Right cardiac atrium (tissue), 5 donors: ENCODE results near the gene TBKBP1. TPM values are rescaled to one million over a fixed set of nuclear protein-coding genes. Genes with fewer than 3 reads are reported as not detected.

Experiments used
- ATAC-seq, 2 donors: fragments of 200-7000 bp; cut with Tn5 transposase; one replicate each; pipeline versions ENCODE4 v1.8.0 to v1.9.1; 2020; ENCODE audit warnings: moderate library complexity in 2 of 2, mild to moderate bottlenecking in 1 of 2
- DNase-seq, 3 donors: peaks; one replicate each; pipeline ENCODE4 v3.0.0-alpha.2; 2020
- H3K27ac ChIP-seq: one replicate; pipeline ENCODE4 v1.5.1; 2013; ENCODE audit warnings: mild to moderate bottlenecking, low read length, control low read depth, moderate library complexity
- H3K27me3 ChIP-seq: one replicate; pipeline ENCODE4 v1.6.1; 2013; ENCODE audit not compliant: control insufficient read depth, insufficient read depth
- H3K4me1 ChIP-seq: one replicate; pipeline ENCODE4 v1.6.1; 2013; ENCODE audit warnings: low read length; ENCODE audit not compliant: control insufficient read depth, insufficient read depth
- H3K4me3 ChIP-seq: one replicate; pipeline ENCODE4 v1.5.1; 2013; ENCODE audit warnings: low read length, control low read depth
- H3K9me3 ChIP-seq: one replicate; pipeline ENCODE4 v1.6.1; 2013; ENCODE audit warnings: low read length; ENCODE audit not compliant: control insufficient read depth
- WGBS: extraction: QIAGEN DNeasy Blood & Tissue Kit; methylation state at CpG from one replicate; pipeline ENCODE4 v1.1.7; 2013; 5-methylcytosine and 5-hydroxymethylcytosine counted together
- intact Hi-C, 4 donors: fragments of 100-400 bp; cut with DNase I; formaldehyde crosslinking; loops; one replicate each; pipeline versions ENCODE4 v1.11.0 to v1.14.0; 2022 to 2023
- polyA plus RNA-seq: library from polyadenylated mRNA; stranded (reverse); fragments of 200-250 nt; gene quantifications from one replicate; pipeline ENCODE4 v1.2.3, GENCODE V29; 2013
- total RNA-seq, 4 donors: library from RNA; stranded (reverse); fragmentation: NEBNext Ultra II Directional; extraction: Animal tissue kit (Norgen Biotek cat#: 25700); gene quantifications; one replicate each; pipeline ENCODE4 v1.2.1, GENCODE V29; 2021
- donor health status: healthy with polysubstance abuse.
- donor health status: DM: no; HTN: yes; CAD: no.
- donor health status: DM: no; HTN: no; CAD: no.
- donor health status: DM: no; HTN: yes; CAD: no; lungs with severe emphysema.
- donor health status: DM: yes; HTN: yes; CAD: no.

TBKBP1 gene
- total and polyA plus RNA-seq, 5 donors = 17.5 to 27.0 (median 21.5) TPM

DNA sequence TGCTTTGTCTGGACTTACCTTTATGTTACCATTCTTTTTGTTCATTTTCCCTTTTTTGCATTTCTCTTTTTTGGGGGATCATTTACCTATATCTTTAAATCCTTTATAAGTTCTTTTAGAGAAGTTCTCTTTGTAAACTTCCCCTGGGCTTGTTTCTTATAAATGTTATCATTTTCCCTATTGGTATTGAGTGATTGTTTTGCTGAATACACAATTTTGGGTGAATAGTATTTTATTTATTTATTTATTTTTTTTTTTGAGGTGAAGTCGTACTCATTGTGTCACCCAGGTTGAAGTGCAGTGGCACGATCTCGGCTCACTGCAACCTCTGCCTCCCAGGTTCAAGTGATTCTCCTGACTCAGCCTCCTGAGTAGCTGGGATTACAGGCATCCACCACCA lies 57.5 kb downstream of the TBKBP1 start:
- Histone ChIP-seq H3K9me3 (no peaks in the 10 kb centered on the region), H3K27me3 (no peaks in the 10 kb centered on the region), H3K27ac (no peak overlapping the region), H3K4me3 (no peak overlapping the region), H3K4me1 (no peaks in the 10 kb centered on the region)
- 88% methylated on average over 3 of the region's 3 CpGs for WGBS
- ATAC-seq (no peak), DNase-seq (no peak)
- intact Hi-C loops = no loop called here

DNA sequence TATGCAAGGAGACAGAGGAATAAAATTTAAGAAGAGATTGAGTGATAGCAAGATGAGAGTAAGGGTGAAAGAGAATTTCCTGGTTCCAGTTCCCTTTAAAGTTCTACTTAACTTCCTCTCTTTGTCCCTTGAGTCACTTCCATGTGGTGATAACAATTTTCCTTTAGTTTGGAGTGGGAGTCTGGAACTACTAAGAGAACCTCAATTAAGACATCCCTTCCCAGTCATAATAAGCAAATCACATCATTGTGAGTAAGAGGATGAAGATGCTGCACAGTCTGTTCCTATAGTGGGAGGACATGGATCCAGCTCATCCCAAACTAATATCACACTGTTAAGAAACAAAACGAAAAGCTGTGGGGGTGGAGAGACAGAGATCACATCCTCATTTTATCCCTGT lies 63.4 kb downstream of the TBKBP1 start:
- Histone ChIP-seq H3K27ac (no peak overlapping the region), H3K4me1 (no peaks in the 10 kb centered on the region), H3K27me3 (no peaks in the 10 kb centered on the region), H3K9me3 (no peaks in the 10 kb centered on the region), H3K4me3 (no peak overlapping the region)
- intact Hi-C loops = no loop called here
- no peak for DNase-seq
- ATAC-seq = no peak
- 39% methylated on average over 1 of the region's 1 CpG for WGBS

DNA sequence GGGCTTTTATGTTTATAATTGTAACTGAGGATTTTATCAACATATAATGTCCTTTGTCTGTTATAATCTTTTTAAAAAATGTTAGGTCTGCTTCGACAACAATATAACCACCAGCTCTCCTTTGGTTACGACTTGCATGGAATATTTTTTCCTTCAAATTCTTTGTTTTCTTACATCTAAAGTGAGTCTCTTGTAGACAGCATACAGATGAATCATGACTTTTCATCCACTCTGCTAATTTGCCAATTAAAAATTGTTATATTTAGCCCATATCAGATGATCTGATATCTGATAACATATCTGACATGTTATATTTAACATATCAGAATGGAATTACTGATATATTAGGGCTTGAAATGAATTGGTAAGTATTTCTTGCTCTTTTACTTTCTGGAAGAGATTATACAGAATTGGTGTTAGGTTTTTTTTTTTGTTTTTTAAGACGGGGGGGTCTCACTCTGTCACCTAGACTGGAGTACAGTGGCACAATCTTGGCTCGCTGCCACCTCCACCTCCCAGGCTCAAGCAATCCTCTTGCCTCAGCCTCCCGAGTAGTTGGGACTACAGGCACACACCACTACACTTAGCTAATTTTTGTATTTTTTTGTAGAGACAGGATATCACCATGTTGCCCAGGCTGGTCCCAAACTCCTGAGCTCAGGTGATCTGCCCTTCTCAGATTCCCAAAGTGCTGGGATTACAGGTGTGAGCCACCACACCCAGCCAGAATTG lies 66.6 kb downstream of the TBKBP1 start:
- no peaks in the 10 kb centered on the region for H3K4me1 ChIP-seq
- H3K27me3 ChIP-seq = peaks cover 3% of the 10 kb centered on the region
- intact Hi-C loops = no loop called here
- no peak overlapping the region for H3K4me3 ChIP-seq
- no peak for ATAC-seq
- no peak for DNase-seq
- H3K27ac ChIP-seq = no peak overlapping the region
- no peaks in the 10 kb centered on the region for H3K9me3 ChIP-seq
- 72% methylated on average over 5 of the region's 5 CpGs for WGBS

Other genes starting within 250 kb of the TBKBP1 start
- 10 to 100 TPM; 88.9 to 97.6 (median 91.8) TPM for gene NPEPPS, start 163.1 kb upstream of the TBKBP1 start, total RNA-seq
- 37.8 TPM for gene NPEPPS, start 163.1 kb upstream of the TBKBP1 start, polyA plus RNA-seq
- 100 to 1,000 TPM; 134 to 175 (median 167) TPM for gene KPNB1, start 44.2 kb upstream of the TBKBP1 start, total RNA-seq
- 50.0 TPM for gene KPNB1, start 44.2 kb upstream of the TBKBP1 start, polyA plus RNA-seq
- under 1 TPM in 3 of 4 donors, not detected in 1; 0.14 to 0.60 (median 0.38) TPM for gene TBX21, start 39.1 kb downstream of the TBKBP1 start, total RNA-seq
- 0.14 TPM for gene TBX21, start 39.1 kb downstream of the TBKBP1 start, polyA plus RNA-seq
- gene OSBPL7, start 127.6 kb downstream of the TBKBP1 start, total RNA-seq = 10 to 100 TPM in 1 of 4 donors, 1 to 10 TPM in 3; 6.4 to 11.1 (median 8.5) TPM
- gene OSBPL7, start 127.6 kb downstream of the TBKBP1 start, polyA plus RNA-seq = 5.3 TPM
- 10 to 100 TPM; 37.7 to 52.3 (median 46.6) TPM for gene MRPL10, start 137.4 kb downstream of the TBKBP1 start, total RNA-seq
- gene MRPL10, start 137.4 kb downstream of the TBKBP1 start, polyA plus RNA-seq = 48.0 TPM
- gene LRRC46, start 137.5 kb downstream of the TBKBP1 start, total RNA-seq = under 1 TPM in 3 of 4 donors, not detected in 1; 0.38 to 0.48 (median 0.43) TPM
- 0.29 TPM for gene LRRC46, start 137.5 kb downstream of the TBKBP1 start, polyA plus RNA-seq
- gene SCRN2, start 147.1 kb downstream of the TBKBP1 start, total RNA-seq = 10 to 100 TPM; 36.6 to 51.8 (median 40.9) TPM
- 62.3 TPM for gene SCRN2, start 147.1 kb downstream of the TBKBP1 start, polyA plus RNA-seq
- gene SP6, start 157.0 kb downstream of the TBKBP1 start, total RNA-seq = 1 to 10 TPM in 1 of 4 donors, under 1 TPM in 3; 0.29 to 3.6 (median 0.41) TPM
- gene SP6, start 157.0 kb downstream of the TBKBP1 start, polyA plus RNA-seq = 0.34 TPM
- 10 to 100 TPM; 15.8 to 20.6 (median 17.9) TPM for gene SP2, start 202.1 kb downstream of the TBKBP1 start, total RNA-seq
- 11.4 TPM for gene SP2, start 202.1 kb downstream of the TBKBP1 start, polyA plus RNA-seq
- gene PNPO, start 247.4 kb downstream of the TBKBP1 start, total RNA-seq = 10 to 100 TPM; 23.9 to 29.9 (median 26.0) TPM
- 16.1 TPM for gene PNPO, start 247.4 kb downstream of the TBKBP1 start, polyA plus RNA-seq